ENCODE measurements around the gene COL27A1.

- TF ChIP-seq NR3C1 (IDR thresholded peaks at IDR 0.05) (no peak), CTCF (IDR thresholded peaks at IDR 0.05) (no peak), CHD4 (IDR thresholded peaks at IDR 0.05; ENCODE audit: borderline replicate concordance) (no peak), CHD2 (IDR thresholded peaks at IDR 0.05; ENCODE audit: low read length, partially characterized antibody) (no peak), EP300 (IDR thresholded peaks at IDR 0.05) (no peak), PBX3 (IDR thresholded peaks at IDR 0.05) (no peak), TP53 (CRISPR knock-in tag; IDR thresholded peaks at IDR 0.05) (no peak), HDAC2 (IDR thresholded peaks at IDR 0.05) (no peak), POLR2A (IDR thresholded peaks at IDR 0.05; ENCODE audit: low read length) (no peak)
These were observed 33.9 kb upstream of the COL27A1 start for GRCh38 chr9:114121227-114122135.

All from A549 (cell line).